CD4-positive, alpha-beta T cell treated with Interleukin-21 for 1 hour (primary cell): ENCODE data around the gene MAGI1.
"Not testable (repeated sequence)": the region's sequence is repeated elsewhere in the genome, so short reads cannot be mapped to it uniquely, and the experiment has no call there.

Source experiments
- DNase-seq: peaks from one replicate; pipeline ENCODE4 v3.0.0-alpha.2; 2020

MAGI1 gene

DNA sequence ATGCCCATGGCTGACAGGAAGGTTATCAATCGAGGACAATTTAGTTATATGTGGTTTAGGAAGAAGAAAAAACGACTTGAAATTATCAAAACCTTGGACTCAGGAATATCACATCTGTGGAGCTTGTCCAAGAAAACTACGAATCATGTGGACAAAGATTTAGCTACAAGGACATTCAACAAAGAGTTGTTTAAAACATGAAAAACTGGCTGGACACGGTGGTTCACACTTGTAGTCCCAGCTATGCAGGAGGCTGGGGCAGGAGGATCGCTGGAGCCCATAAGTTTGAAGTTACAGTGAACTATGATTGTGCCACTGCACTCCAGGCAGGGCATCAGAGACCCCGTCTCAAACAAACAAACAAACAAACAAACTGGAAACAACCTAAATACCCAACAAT, 142.4 kb downstream of the MAGI1 start:
- no peak for DNase-seq

DNA sequence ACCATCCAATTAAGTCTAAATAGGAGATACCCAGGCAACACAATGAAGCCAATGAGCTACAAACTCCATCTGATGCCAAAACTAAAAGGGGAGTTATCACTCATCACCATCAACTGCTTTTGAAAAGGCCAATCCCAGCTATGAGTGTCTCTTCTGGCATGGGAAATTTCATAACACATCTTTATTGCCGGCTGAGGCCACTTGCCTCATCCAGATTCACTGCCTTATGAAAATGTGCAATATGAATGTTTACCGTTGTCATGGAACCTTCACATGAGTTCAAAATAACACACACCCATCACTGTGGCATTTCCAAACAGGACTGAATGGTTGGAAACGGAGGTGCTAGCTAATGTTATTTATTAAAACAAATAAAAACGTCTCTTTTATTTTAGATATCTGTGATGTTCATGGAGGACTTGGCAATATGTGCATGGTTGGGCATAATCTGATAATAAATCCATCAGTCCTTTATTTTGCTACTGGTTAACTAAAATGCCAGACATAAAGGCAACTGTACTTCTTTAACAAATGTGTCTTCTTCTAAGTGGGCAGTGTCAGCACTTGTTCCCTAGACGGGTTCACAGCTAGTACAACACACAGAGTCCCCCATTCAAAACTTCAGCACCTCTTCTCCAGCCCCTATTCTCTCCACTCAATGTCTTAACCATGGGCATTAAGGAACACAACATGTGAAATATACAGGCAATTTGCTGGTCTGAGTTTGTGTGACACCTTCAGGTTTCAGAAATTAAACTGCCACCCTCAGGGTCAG, 143.9 kb downstream of the MAGI1 start:
- DNase-seq: no peak

DNA sequence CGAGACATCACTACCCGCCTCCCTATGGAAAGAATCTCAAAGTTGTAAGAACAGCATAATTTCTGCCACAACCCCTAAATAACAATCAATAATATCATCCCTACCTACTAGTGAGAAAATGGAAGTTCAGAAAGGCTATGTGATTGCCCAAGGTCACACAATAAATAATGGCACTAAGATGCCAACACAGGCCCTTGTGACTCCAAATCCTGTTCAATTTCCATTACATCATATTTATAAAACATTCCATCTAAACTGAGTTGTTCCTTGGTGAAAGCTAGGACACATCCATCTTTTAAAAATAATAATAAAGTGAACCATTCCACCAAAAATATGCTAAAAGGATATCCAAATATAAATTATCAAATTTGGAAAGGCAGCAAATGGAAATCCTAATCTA, 144.6 kb downstream of the MAGI1 start:
- no peak for DNase-seq

DNA sequence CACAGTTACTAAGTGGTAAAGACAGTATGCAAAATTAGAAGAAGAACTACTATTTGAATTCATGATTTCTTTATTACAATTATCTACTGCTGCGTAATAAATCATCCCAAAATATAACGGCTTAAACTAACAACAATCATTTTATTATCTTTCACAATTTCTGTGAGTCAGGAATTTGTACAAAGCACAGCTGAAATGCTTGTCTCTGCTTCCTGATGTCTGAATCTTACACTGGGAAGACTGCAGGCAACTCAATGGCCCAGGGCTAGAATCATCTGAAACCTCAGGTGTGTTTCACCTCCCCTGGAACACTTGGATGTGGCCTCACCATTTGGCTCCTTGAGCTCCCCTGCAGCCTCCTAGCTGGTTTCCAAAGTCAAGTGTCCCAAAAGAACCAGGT, 145.1 kb downstream of the MAGI1 start:
- DNase-seq: no peak

DNA sequence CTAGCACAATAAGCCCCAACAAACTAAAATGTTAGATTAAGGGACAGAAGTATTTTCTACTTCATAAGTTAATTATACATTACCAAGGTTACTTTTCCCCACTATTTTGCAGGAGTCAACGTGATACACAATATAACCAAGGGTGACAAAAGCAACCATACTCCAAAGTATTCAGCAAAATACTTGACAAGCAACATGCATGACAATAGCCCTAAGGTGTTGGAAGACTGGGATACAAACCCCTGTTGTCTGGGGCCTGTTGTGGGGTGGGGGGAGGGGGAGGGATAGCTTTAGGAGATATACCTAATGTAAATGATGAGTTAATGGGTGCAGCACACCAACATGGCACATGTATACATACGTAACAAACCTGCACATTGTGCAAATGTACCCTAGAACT, 147.2 kb downstream of the MAGI1 start:
- not testable (repeated sequence) for DNase-seq

DNA sequence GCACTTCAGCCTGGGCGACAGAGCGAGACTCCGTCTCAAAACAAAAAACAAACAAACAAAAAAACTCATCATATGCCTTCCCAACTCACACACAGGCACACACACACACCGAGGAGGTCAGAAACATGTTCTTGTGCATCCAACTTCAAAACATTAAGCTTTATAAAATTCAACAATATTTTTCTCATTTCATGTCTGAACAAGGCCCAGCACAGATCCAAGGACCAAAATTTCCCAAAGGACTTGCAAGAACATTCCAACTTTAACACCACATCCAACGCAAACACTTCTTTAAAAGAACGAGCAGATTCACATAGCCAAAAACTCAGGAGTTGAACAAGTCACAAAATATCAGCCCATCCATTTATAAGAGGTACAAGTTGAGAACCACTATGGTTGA, 148.4 kb downstream of the MAGI1 start:
- no peak for DNase-seq

DNA sequence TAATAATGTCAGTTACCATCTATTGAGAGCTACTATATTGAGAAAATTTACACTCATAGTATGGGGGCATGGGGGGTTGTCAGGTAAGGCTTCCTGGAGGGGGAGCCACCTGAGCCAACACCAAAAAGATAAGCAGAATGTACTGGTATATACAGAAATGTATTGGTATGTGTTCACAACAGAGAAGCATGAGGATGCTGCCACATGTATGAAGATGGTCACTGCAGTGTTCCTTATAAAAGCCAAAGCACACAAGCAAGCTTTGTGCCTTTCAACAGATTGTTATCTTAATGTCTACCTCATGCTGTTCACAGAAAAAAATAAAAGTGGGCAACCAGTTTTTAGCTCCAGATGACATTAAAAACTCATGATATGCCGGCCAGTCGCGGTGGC, 149.0 kb downstream of the MAGI1 start:
- no peak for DNase-seq

DNA sequence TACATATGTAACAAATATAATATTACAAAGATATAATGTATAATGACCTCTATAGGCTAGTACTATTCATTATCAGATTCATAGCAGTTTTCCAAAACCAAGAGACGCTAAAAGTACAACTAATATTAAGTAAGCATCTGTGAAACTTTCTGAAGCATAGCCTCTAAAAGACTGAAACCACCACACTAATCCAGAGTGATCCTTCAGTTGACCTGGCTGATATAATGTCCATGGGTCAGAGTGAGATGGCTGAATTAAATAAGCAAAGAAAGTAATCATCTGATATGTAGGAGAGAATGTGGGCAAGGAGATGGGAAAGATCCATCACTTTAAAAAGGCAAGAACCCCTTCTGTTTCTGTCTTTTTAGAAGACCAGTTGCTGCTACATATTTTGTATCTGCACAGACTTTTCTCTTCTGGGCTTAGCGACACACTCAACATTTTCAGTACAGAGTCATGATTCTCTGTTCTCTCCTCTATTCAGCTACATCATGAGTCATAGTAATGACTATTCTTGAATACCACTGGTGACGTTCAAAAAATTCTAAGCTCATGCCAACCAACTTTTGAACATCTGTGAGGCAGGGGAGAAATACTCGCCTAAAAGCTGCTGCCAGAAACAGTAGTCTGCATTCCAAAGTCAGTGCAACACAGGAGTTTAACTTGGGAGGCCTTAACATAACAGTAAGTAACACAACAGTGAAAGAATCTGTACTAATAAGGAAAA, 149.6 kb downstream of the MAGI1 start:
- DNase-seq: no peak

DNA sequence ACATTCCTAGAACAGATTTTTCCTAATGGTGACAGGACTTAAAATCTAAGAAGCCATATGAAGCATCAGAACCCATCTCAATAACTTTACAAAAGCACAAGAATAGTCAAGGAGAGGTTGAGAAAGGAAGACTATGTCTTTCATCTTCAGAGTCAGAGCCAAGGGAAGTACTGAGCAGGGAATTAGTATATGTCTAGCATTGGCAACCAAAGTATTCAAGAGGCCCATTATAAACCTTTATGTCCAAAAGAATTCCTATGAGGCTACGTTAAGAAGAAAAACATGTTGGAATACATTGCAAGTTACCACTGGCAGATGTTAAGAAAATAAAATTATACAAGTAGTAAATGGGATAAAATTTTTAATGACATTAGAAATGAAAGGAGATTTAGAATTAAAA, 150.5 kb downstream of the MAGI1 start:
- no peak for DNase-seq

DNA sequence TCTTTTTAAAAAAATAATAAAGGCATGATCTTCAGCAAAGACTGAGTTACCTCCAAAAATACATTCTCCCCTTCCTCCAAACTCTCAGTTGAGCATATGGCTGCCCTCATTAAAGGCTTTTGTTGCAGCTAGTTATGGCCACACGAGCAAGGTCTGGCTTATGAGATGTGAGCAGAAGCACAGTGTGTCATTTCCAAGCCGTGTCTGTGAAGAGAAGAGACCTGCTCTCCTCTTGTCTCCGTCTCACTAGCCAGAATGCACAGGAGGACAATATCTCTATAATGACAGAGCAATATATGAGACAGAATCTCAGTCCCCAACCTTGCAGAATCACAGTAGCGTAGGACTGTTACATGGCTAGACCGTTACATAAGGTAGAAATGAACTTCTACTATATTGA, 152.3 kb downstream of the MAGI1 start:
- no peak for DNase-seq

DNA sequence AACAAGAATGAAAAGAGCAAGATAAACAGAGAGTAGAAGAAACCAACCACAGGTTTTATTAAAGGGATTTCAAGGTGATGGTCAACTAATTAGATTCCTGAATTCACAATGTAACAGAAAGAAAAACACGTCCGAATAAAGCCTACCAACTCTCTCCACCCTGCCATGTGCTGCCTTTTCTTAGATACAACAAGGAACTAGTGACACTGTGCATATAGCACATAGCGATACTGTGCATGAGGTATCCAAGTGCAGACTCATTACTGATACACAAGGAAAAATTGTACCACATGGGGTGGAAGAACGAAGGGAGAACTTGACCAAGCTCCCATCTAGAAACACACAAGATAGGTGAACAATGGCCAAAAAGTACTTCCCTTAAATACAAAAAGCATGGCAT, 154.6 kb downstream of the MAGI1 start:
- DNase-seq: no peak

DNA sequence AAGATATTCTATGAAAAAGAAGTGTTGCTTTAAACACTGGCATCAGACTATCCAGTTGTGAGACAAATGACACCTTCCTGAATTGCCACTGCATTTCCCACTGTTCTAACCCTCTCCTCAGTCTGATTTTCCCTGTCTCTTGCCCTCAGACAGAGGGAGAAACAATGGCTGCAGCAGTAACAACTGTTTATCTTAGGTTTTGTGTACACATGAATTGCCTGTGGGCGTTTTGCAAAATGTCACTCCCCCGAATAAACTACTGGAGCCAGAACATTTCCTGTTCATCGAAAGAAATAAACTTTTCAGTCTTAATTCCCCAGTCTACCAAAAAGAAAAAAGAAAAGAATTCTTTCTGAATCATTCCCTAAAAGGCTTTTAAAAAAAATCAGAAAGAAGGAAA, 155.1 kb downstream of the MAGI1 start:
- no peak for DNase-seq

DNA sequence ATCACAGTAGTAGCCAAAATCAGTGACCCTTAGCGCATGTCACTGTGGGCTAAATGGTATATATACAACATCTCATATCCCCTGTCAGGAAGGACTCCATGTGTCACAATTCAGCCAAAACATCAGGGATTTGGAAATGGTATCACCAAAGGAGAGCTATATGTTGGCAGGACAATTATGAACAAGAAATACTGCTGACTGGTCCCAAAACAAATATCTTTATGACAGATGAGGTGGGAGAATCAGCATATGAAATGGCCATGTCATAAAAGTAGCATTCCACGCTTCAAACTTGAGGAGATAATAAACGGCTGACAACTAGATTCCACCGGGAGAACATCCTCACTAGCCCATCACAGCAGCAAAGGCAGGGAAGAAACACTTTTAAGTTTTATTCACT, 158.4 kb downstream of the MAGI1 start:
- DNase-seq: no peak

DNA sequence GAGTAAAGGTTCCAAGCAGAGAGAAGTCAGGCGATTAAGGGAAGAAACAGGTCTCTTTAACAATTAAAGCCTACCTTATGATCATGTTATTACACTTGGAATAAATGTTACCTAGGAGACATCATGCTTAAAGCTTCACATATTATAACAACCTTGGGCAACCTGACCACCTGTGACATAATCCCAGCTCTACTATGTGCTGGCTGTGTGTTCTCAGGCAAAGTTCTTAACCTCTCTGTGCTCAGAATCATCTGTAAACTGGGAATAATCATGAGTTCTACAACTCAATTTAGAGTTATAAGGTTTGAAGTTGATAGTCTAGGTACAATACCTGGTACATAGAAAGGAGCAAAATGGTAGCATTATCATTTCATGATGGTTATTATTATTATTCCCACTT, 159.3 kb downstream of the MAGI1 start:
- DNase-seq: no peak

DNA sequence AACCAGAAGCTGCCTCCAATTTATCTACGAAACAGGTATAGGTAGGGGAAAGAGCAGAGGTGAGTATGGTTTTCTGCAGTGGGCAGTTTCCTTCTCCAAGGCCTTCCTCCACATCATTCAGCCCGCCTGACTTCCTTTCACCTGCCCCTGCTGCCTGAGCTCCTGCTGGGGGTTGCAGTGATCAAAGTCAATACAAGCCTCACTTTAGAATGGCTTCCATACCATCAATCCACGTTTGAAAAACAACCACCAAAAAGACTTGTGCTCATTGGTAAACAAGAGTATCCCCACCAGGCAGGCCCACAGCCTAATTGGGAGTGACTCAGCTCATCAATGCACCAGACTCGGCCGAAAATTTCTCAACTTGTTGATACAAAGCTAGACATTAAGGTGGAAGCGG, 159.9 kb downstream of the MAGI1 start:
- DNase-seq: no peak

DNA sequence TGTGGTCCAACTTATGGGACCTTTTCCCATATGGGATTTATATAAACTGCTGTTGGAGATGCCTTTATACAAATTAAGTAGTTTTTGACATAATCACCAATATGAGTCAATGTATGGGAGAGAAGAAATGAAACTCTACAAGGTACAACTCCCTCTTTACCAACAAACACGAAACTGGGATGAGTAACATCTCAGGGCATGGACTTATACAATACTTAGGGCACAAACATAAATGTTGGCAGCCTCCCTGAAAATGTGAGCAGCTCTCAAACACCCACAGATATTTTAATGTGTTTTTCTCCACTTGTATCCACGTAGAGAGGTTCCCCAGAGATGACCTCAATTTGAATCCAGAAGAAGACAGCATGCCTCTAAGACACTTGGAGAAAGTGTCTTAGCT, 161.6 kb downstream of the MAGI1 start:
- no peak for DNase-seq

DNA sequence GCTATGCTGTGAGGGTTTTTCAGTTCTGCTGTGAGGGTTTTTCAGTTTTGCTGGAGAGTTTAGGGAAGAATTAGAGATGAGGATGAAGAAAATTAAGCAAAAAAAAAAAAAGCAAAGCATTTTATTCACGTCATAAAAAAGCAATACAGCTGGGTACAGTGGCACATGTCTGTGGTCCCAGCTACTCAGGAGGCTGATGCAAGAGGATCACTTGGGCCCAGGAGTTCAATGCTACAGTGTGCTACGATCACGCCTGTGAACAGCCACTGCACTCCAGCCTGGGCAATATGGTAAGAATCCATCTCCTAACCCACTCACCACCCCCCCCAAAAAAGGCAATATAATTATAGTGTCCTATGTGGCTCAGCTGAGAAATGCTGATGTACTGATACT, 162.7 kb downstream of the MAGI1 start:
- no peak for DNase-seq

DNA sequence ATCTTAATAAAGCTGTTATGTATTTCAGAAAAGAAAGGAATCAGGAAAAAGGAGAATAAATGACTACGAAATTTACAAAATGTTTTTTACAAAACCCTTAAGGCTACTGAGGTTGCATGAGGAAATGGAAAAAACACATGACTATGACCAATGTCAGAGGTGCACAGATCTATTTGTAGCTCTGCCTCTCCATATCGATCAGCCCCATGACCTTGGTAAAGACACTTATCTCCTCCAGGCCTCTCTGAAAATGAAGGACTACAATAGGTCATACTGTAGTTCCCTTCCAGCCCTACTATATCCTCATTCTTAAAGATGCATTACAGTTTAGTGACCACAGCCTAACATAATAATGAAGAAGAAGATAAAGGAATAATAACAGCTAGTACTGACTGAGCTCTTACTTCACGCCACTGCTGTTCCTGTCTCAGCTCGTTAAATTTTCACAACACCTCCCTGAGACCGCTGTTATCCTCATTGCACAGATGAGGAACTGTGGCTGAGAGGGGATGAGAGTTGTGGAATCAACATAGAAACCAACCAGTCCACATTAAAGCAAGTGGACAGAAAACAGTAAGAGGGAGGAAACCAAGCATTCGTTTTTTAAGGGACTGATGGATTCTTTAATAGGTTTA, 163.2 kb downstream of the MAGI1 start:
- no peak for DNase-seq

DNA sequence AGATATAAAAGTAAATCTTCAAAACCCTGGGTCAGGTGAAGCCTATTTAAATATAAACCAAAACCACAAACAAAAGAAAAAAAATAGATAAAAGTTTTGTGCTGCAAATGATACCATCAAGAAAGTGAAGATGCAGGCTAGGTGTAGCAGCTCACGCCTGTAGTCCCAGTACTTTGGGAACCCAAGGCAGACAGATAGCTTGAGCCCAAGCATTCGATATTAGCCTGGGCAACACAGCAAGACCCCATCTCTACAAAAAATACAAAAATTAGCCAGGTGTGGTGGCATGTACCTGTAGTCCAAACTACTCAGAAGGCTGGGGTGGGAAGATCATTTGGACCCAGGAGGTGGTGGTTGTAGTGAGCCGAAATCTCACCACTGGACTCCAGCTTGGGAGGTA, 164.8 kb downstream of the MAGI1 start:
- DNase-seq: no peak

DNA sequence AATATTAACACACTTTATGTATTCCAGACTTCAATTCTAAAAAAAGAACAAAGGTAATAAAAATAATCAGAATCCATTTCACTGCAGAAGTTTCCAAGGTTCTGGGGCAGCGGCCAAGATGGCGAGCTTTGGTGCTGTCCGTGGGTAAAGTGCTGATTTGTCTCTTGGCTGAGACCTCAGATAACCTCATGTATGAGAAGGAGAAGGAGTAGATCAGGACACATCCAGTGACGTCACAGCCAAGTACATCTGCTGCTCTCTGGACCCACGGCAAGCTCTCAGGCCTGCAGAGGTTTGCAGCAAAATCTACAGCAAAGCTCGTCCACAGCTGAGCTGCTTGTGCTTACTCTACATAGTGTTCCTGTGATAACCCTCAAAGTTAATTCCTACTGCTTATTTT, 165.7 kb downstream of the MAGI1 start:
- DNase-seq: no peak

DNA sequence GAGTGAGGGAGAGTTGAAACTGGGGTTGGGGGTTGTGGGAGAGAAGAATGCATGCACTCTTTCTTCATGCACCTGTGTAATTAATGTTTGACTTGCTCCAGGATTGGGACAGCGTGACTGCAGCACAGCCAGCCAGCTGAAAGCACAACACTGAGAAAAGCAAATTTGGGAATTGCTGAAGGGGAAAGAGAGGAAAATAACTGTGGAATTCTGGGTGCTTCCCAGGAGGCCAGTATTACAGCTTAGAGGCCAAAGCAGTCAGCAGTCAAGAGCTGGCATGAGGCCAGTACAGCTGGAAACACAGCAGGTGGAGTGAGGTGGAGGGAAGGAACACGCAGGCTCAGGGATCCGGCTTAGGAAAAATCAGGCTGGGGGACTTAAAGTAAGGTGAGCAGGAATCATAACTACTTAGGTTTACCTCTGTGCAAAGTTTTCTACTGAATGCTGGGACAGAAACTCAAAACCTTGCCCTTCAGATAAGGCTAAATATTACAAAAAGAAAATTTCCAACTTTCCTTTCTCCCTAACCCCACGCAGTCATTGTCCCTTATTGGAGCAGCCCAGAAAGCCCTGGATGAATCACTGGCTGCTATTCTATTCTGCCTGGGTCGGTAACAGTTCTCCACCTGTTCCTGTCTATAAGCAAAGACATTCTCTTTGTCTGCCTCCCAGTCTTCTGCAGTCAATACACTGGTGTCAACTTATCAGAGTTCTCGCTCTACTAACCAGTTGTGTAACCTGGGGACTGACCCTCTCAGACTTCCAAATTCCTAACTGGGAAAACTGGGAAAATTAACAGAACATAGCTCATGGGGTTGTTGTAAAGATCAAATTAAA, 167.2 kb downstream of the MAGI1 start:
- DNase-seq: no peak

DNA sequence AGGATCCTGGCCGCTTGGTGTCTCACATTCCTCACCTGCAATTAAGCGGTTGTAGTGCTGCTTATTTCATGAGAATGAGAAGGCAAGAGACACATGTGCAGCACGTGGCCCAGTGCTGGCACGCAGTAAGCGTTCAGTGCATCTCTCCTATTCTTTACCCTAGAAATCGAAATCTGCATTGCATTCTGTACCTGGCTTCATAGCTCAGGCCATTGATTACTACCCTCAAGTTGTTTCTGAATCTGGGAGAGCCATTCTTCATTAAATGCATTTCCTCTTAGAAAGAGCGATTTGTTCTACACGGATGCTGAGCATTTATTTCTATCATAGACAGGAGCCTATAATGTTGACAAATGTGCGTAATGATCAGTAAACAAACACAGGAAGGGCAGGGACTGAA, 168.9 kb downstream of the MAGI1 start:
- no peak for DNase-seq

DNA sequence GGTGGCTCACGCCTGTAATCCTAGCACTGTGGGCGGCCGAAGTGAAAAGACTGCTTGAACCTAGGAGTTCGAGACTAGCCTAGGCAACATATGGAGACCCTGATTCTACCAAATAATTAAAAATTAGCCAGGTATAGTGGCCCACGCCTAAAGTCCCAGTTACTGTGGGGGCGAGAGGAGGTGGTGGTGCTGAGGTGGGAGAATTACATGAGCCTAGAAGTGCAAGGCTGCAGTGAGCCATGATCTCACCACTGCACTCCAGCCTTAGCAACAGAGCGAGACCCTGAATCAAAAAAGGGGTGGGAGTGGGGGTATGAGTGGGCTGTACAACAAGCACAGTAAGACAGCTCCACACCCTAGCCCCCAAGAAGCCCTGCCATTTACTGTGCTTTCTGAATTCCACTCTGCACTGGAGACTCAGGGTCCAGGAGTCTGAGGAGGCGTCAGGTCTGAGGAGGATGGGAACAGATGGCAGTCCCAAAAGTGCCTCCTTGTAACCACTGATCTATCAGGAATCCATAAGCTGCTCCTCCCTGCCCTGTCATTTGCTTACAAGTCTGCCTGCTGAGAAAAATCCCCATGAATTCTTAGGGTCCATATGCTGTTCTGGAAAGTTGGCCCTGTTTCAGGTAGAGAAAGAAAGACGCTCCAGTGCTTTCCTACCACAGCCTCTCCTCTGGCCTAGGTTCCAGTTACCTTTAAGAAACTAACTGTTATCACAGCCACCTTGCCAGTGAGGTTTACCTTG, 171.1 kb downstream of the MAGI1 start:
- DNase-seq: no peak
